Subcutaneous adipose tissue (tissue), 4 donors: ENCODE measurements around the gene TTLL13. TPM values are rescaled to one million over a fixed set of nuclear protein-coding genes. Genes with fewer than 3 reads are reported as not detected.

Source experiments
- total RNA-seq, 4 donors: library from RNA; depleted of rRNA; stranded (reverse); fragments of >200 nt; gene quantifications; one replicate each; pipeline ENCODE4 v1.1.0, GENCODE V29; 2016
- TF ChIP-seq, protein P1 (sequence below): fragments of 450-650 bp; IDR thresholded peaks from one replicate; pipeline ENCODE4 v1.5.1; 2016; ENCODE audit warnings: low read depth, mild to moderate bottlenecking, control low read depth, antibody characterized with exemption, moderate library complexity

Gene TTLL13, protein sequence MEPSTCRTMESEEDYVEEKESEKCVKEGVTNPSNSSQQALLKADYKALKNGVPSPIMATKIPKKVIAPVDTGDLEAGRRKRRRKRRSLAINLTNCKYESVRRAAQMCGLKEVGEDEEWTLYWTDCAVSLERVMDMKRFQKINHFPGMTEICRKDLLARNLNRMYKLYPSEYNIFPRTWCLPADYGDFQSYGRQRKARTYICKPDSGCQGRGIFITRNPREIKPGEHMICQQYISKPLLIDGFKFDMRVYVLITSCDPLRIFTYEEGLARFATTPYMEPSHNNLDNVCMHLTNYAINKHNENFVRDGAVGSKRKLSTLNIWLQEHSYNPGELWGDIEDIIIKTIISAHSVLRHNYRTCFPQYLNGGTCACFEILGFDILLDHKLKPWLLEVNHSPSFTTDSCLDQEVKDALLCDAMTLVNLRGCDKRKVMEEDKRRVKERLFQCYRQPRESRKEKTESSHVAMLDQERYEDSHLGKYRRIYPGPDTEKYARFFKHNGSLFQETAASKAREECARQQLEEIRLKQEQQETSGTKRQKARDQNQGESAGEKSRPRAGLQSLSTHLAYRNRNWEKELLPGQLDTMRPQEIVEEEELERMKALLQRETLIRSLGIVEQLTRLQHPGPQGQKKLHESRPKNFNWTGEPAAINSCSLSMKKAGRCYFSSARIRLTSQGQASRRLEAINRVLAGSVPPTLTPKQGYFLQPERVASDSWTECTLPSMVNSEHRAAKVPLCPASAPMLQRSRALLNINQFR
- total RNA-seq: under 1 TPM in 2 of 4 donors, not detected in 2; 0.22 to 0.51 TPM

- TF ChIP-seq, protein P1, sequence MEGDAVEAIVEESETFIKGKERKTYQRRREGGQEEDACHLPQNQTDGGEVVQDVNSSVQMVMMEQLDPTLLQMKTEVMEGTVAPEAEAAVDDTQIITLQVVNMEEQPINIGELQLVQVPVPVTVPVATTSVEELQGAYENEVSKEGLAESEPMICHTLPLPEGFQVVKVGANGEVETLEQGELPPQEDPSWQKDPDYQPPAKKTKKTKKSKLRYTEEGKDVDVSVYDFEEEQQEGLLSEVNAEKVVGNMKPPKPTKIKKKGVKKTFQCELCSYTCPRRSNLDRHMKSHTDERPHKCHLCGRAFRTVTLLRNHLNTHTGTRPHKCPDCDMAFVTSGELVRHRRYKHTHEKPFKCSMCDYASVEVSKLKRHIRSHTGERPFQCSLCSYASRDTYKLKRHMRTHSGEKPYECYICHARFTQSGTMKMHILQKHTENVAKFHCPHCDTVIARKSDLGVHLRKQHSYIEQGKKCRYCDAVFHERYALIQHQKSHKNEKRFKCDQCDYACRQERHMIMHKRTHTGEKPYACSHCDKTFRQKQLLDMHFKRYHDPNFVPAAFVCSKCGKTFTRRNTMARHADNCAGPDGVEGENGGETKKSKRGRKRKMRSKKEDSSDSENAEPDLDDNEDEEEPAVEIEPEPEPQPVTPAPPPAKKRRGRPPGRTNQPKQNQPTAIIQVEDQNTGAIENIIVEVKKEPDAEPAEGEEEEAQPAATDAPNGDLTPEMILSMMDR: no peak
Measured at GRCh38 chr15:90249203-90249863, at the start of gene TTLL13. Gene TTLL13 (plus strand): TSS chr15:90249556. CDS start chr15:90250631, 1,075 bp downstream.

DNA sequence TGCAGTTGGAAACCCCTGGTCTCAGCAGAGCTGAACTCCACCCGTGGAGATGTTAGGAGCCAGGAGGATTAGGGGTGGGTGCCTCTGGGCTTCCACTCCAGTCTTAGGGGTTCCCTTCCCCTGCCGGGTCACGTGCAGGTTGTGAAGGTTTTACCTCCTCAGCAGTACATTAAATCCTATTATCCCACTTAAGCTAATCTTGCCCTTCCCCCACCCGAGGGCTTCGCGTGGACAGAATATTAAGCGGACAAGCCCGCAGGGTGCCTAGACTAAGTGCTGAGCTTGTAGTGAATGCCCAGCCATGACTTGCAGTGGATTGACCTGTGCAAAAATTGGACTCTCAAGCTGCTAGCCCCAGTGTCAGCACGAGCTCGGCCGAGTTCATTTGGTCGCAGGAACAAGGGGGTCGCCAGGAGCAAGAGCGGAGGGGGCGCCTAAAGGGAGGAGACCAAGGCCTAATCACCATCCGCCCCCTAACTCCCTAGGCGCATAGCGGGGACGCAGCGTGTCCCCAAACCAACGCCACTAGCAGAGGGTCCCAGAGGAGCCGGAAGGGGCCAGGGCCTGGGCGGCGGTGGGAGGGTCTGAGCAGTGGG, 48.7 kb upstream of the TTLL13 start:
- TF ChIP-seq, protein P1: no peak

DNA sequence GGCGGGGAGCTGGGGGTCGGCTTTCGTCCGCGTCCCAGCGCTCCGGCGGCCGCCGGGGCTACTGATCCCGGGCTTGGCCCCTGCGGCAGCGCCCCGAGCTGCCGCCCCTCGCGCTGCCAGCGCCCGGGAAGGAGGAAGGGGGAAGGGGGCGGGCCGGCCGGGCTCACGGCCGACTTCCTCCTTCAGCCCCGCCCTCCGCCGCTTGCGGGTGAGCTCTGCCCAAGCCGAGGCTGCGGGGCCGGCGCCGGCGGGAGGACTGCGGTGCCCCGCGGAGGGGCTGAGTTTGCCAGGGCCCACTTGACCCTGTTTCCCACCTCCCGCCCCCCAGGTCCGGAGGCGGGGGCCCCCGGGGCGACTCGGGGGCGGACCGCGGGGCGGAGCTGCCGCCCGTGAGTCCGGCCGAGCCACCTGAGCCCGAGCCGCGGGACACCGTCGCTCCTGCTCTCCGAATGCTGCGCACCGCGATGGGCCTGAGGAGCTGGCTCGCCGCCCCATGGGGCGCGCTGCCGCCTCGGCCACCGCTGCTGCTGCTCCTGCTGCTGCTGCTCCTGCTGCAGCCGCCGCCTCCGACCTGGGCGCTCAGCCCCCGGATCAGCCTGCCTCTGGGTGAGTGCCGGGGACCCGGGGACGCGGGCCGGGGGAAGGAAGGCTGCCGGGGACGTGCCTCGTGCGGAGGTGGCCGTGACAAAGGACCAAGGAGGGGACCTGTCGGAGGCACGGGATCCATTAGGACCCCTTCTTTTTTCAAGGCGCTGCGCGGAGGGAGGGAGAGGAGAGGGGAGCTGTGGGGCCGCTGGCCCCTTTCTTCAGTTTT, 48.0 kb upstream of the TTLL13 start, which contains the start of gene SEMA4B:
Gene SEMA4B (plus strand): TSS at position 201 of the 814 bp plus-strand sequence. CDS start 249 bp downstream, at position 450.
- TF ChIP-seq, protein P1: no peak

GRCh38 chr15:90201944-90202375, 47.4 kb upstream of the TTLL13 start:
- TF ChIP-seq, protein P1: no peak

DNA sequence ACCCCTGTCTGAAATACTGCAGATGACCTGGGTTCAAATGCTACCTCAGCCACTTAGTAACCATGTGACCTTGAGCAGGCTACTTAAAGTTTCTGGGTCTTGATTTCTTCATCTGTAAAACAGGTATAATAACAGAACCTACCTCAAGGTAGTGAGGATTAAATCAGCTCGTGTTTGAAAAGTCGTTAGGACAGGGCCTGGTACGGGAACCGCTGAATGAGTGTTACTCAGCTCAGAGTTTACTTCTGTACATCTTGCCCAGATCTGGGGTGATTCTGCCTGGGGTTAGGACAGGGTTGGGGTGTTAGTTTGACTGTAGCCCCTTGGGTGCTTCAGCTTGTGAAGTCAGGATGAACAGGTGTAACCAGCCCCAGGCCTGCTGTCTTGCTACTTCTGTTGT, 46.4 kb upstream of the TTLL13 start:
- TF ChIP-seq, protein P1: no peak

DNA sequence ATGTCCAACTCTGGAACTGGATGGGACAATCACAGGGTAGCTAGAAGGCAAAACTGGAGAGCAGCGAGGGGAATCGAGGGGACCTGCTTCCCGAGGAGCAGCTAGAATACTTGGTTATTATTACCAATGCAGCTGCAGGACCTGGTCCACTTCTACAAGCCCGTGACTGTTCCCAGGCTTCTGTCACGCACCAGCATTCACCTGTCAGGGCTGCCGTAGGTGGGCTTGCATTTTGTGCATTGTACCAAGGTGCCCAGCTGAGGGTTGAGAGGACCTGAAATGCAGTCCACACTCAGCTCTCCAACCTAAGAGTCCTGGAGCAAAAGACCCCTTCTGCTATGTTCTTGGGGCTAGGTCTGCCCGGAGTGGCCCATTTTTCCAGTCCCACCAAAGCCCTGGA, 45.9 kb upstream of the TTLL13 start:
- TF ChIP-seq, protein P1: no peak
